ENCODE results near the gene NME3.
"Not testable (repeated sequence)": the region's sequence is repeated elsewhere in the genome, so short reads cannot be mapped to it uniquely, and the experiment has no call there.

DNA sequence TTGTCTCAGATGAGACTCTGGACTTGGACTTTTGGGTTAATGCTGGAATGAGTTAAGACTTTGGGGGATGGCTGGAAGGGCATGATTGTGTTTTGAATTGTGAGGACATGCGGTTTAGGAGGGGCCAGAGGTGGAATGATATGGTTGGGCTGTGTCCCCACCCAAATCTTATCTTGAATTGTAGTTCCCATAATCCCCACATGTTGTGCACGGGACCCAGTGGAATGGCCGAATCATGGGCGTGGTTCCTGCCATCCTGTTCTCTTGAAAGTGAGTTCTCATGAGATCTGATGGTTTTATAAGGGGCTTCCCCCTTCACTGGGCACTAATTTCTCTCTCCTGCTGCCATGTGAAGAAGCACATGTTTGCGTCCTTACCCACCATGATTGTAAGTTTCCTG lies 27.9 kb upstream of the NME3 start:
- TF ChIP-seq POLR2AphosphoS5 (IDR thresholded peaks at IDR 0.05), result not testable (repeated sequence)
- TF ChIP-seq, protein P1, sequence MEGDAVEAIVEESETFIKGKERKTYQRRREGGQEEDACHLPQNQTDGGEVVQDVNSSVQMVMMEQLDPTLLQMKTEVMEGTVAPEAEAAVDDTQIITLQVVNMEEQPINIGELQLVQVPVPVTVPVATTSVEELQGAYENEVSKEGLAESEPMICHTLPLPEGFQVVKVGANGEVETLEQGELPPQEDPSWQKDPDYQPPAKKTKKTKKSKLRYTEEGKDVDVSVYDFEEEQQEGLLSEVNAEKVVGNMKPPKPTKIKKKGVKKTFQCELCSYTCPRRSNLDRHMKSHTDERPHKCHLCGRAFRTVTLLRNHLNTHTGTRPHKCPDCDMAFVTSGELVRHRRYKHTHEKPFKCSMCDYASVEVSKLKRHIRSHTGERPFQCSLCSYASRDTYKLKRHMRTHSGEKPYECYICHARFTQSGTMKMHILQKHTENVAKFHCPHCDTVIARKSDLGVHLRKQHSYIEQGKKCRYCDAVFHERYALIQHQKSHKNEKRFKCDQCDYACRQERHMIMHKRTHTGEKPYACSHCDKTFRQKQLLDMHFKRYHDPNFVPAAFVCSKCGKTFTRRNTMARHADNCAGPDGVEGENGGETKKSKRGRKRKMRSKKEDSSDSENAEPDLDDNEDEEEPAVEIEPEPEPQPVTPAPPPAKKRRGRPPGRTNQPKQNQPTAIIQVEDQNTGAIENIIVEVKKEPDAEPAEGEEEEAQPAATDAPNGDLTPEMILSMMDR (IDR thresholded peaks at IDR 0.05), result not testable (repeated sequence)
